Skin of body (tissue), 2 donors: ENCODE results near the gene PCSK1. TPM values are rescaled to one million over a fixed set of nuclear protein-coding genes. Genes with fewer than 3 reads are reported as not detected.
"Not testable (repeated sequence)": the region's sequence is repeated elsewhere in the genome, so short reads cannot be mapped to it uniquely, and the experiment has no call there.

Experiments used
- DNase-seq: peaks from one replicate; lab custom pipeline; 2025; lab: John Stamatoyannopoulos, UW
- total RNA-seq: library from RNA; depleted of rRNA; stranded (reverse); fragments of >200 nt; gene quantifications from one replicate; pipeline ENCODE4 v1.2.3, GENCODE V29; 2014

The PCSK1 gene
- total RNA-seq, 1 donor from 2014 or later = under 0.01 TPM

DNA sequence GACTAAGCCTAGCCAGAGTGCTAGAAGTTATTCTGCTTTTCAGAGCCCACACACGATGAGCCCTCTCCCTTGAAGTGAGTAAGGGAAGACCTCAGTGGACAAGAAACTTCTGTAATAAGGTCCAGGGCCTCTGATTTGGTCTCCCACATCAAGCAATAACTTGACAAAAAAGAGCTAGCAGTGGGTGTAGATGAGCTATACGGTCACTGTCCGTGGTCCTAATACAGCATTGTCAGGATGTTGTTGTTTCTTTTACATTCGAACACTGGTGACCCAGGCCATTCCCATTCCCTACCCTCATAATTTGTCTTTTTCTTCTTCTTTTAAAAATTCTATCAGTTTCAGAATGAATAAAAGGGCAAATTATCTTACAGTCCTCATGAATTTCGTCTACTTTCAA lies 5.2 kb downstream of the PCSK1 start:
- DNase-seq = no peak

DNA sequence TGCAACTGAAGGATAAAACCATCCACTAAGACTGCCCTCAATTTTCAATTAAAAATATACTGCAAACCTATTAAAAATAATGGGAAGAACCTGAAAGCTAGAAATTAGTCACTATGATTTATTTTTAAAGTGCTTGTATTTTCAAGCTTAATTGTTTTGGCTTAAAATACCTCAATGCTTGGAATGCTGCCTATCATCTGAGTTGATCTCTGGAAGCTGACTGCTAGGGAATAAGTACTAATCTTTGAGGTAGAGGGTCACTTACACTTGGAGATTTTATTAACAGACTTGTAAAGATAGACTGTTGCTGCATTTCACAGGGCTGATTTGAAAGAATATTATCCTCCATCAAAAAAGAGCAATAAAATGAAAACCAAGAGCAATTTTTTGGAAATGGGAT lies 6.2 kb downstream of the PCSK1 start:
- DNase-seq = no peak

DNA sequence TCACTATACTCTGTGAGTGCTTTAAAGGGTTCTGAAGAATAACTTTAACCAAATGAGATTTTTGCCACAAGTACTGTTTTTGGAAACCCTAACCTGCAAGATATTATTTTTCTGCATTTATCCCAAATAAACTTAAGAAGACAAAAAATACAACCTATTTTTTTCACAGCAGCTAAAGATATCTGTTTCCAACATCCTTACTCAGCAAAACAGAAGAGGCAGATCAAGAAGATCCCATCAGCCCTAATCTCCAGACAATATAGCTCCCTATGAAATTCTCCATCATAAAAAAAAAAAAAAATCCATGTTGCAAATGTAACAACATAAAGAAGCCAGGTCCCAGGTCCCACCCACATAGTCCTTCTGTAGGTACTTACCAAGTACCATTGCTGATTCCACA lies 7.6 kb downstream of the PCSK1 start:
- DNase-seq = no peak

DNA sequence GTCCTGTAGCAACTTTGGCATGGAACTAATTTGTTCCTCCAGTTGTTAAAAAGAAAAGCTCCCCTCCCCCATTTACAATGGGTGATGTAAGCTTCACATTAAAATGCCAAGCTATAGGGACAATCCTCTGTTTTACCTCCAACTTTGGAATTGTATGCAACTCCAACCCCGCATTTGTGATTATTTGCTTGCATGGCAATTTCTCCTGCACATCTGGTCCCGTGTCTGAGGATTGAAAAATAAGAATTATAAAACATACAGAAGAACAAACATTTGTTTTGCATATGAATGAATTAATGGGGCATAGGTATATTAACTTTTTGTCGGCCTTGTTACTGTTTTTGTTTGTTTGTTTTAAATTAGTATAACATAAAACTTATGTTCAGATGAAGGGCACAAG lies 17.2 kb downstream of the PCSK1 start:
- DNase-seq = no peak

DNA sequence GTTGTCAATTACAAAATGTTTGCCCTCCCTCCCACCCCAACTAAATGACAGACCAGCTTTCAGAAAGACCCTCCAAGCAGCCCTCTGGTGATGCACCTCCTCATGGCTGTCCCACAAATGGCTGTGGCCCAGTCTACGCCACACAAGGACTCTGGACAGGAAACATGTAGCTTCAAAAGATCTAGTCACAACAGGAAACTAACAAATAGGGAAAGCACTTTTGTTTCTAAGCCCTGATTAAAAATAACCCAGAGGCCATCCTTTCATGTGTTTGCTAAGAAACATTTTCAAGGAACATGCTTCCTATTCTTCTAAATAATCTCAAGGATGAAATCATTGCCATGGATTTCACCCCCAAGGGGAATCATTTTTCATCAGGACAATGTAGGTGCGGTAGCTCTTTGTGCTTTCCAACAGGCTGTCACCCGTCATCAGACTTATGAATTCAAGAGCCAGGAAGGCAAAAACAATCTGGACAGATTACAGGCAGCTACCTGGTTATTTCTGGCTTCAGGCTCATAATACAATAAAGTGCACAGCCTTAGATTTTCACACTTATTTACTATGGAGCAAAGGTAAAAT lies 20.1 kb downstream of the PCSK1 start:
- no peak for DNase-seq

DNA sequence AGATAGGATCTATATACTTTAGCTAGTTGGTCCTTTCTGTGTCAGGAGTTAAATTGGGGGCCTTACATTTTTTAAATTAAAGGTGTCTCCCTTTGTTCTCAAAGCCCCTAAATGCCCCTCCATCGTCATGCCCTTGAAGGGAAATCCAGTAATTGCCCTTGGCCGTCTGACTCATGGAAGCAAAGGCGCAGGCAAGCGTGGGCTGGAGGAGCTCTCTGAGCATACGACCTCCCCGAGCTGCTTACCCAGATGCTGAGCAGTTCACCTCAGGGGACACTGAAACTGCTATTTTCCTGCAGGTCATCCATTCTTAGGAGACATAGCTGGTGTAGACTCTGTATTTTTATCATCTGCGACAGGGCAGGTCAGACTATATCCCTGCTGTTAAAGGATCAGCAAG lies 23.0 kb downstream of the PCSK1 start:
- DNase-seq = no peak

DNA sequence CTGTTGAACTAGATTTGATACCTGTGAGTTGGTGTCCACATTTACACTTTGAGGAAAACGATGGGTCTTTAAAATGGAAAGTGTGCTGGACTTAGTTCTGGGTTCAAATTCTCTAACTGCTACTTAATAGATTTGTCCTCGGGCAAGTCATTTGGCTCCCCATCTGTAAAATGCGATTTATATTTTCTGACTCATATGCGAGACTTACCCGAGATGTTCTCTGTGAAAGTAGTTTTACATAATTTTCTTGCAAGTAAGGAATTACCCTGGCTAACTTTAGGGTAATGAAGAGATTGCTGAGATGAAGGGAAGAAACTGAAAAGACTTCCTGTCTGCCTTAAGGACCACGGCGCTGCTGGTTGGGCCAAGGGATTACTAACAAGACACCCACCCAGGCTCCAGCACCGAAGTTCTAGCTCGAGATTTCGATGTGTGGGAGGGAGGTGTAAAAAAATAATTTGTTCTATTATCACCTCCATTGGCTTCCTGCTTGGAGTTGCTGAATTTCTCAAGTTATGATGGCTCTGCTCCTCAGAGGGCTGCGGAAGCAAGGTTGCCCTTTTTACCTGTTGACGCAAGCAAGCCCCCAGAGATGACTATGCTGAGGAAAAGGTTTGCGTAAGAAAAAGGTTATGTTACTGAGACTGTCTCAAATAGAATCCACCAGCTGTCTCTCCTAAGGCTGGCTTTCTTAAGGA lies 24.1 kb downstream of the PCSK1 start:
- DNase-seq = no peak

DNA sequence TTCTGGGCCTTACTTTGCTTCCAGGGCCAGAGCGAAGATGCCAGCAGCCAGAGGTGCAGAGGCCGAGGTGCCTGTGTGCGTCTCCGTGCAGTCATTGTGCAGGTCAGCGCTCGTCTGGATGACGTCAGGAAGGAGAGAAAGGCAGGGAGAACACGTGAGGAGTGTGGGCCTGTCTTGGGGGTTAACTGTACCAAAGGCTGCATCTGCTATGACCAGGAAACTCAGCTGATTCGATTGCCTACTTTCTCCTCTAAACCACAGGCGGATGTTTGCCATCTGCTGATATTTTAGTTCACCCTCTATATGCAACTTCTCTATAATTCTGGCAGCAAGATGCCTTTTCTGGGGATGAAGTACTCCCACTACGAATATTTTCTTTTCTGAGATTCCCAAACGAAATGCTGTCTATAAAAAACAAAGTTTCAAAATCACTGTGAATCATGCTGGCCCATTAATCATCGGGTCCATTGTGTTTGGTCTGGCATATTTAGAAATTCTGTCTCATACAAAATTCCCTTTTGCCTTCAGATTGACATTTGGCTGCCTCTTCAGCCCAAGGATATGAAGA lies 24.8 kb downstream of the PCSK1 start:
- DNase-seq = no peak

DNA sequence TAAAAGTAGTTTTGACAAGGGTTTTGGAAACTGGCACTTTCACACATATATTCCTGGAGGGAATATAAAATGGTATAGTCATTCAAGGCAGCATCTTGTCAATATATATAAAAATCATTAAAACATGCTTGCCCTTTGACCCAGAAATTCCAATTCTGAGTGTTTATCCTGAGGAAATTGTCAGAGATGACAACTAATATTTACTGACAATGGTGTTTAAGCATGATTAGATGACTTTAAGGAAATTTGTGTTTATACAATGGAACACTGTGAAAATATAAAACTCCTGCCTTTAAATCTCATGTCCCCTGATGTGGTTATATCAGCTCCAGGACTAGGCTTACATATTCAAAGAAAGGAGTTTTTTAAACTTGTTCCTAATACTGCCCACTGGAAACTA lies 25.6 kb downstream of the PCSK1 start:
- DNase-seq = no peak

DNA sequence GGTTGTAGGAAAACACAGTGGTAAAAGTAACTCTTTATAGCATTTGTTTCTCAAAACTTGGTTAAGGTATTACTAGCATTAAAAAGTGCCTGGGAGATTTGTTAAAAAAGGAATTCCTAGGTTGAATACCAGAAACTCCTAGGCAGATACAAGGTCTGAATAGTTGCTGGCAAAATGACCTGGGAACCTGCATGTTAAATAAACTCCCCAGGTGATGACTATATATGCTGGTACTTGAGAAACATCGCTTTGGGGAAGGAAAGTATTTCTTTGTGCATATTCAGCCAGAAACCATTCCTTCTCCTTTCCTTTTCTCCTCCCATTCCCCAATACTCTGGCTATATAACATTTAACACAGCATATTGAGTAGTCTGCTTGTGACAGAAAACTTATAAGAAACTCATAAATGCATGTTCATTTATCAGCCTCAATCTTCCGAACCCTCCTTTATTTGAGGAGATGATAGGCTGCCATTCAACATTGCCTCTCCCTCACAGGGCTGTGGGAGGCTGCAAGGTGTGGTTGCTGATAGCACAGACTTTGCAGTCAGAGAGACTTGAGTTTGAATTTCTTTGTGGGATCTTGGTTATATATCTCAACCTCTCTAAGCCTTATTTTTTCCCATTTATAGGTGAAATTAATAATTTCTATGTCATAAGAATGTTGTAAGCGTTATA lies 28.7 kb downstream of the PCSK1 start:
- no peak for DNase-seq

DNA sequence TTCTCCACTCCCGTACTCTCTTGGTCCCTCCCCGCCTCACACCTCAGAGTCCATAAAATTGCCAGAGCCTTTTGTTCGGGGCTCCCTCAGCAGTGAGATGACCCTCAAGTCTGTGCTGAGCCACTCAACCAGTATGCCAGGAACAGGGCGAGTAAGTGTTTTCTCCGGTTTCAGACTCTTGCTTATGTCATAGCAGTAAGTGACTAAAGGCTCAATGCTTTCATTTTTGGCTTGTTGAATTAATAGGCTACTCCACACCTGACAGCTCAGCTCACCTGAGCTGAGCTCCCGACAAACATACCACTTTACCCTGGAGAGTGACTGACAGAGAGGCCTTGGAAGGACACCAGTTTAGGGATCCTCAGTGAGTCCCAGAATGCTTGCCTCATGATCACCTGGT lies 30.5 kb downstream of the PCSK1 start:
- no peak for DNase-seq

DNA sequence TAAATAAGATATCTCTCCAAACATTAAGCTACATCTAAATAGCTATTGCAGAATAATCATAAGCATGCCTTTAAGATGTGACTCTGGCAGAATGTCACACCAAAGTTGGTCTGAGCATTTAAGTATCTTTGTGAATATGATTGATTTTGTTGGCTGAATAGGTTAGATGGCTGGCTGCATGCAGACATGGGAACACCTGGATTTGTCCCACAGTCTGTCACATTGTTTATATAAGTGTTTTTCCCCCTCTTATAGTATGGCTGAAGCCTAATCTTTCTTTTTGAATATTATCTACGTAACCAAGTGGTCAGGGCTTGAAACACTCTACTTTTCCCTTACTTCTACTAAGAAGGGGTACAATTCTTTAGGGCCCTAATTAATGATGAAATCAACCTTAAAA lies 36.2 kb downstream of the PCSK1 start:
- no peak for DNase-seq

DNA sequence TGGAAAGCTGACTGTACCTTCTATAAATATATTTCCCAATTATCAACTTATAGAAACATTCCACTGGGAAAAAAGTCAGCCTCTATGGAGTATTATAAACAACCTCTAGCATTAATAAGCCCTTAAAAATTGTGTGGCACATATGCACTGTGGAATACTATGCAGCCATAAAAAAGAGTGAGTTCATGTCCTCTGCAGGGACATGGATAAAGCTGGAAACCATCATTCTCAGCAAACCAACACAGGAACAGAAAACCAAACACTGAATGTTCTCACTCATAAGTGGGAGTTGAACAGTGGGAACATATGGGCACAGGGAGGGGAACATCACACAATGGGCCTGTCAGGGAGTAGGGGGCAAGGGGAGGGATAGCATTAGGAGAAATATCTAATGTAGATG lies 37.8 kb downstream of the PCSK1 start:
- DNase-seq = not testable (repeated sequence)

DNA sequence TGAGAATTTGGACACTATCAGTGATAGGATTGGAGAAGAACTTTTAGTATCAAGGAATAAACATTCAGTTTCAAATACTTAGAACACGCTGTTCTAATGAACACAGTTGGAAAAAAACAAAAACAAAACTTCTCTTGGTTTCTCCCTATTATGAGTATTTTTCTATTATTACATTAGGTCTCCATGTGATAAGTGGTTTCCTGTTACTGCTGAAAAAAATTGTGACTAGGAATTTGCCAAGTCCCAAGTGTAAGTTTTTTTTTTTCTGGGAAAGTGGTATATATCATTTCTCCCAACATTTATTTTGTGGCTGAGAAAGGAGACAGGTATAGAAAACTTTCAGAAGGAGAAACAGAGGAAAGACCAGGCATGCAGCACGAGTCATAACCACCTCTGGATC lies 41.1 kb downstream of the PCSK1 start:
- DNase-seq = no peak

DNA sequence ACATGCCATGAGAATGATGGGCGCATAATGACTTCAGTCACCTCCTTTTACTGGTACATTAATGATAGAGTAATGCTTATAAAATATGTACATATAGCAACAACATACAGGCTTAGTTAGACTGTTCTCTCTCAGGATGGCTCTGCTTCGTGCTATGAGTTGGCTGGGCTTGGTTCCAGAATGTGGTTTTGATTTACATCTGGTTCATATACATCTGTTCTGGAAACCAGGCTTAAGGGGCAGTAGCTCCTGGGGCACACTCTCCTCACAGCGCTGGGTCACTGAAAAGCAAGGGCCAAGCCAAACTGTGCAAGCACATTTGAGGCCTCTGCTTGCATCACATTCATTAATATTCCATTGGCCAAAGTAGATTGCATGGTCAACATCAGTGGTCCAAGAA lies 44.9 kb downstream of the PCSK1 start:
- no peak for DNase-seq

DNA sequence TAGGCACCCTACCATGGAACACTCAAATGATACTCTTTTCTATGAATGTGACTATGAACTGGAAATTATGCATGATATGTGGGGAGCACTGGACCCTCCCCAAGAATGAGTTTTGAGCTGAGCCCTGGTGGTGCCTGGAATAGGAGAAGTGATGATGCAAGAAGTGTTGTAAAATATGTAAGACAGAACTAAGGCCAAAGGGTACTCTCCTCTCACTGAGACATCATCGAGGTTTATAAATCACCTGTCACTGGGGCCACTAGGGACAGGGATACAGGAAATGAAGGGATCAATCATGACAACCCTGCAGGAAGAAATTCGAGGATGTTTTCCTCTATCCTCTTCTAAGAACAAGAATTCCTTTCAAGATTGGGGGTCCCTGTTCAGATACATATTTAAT lies 45.4 kb downstream of the PCSK1 start:
- DNase-seq = no peak

DNA sequence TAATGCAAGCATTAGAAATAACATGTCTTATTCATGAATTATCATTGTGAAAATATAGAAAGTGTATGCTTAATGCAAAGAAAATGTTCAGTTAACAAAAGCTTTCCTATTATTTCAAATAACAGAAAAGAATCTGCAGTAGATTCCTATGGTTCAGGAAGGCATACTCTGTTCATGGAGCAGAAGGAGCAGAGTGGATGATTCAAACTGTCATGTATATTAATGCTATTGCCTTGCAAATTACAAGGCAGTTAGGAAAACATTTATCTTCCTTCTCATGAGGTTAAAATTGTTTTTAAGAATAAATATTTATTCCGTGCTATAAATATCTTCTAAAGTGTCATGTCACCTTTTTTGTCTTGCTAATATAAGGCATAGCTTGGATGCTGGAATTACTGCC lies 47.5 kb downstream of the PCSK1 start:
- DNase-seq = no peak

DNA sequence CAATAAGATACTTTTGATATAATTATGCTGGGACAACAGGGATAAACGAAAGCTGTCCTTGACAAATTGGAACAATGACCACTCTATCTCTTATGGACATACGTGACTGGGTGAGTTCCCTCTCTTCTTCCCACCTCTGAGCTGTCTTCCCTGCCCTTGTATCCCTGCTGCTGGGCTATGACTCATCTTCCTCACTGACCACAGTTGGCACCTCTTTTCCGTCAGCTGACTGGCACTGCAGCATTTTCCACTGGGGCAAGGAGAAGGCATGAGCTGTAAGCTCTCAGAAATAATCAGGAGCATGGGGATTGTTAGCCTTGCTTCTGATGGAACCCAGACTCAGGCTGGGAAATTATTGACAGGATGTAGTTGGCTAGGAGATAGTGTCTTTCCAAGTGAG lies 48.7 kb downstream of the PCSK1 start:
- no peak for DNase-seq

DNA sequence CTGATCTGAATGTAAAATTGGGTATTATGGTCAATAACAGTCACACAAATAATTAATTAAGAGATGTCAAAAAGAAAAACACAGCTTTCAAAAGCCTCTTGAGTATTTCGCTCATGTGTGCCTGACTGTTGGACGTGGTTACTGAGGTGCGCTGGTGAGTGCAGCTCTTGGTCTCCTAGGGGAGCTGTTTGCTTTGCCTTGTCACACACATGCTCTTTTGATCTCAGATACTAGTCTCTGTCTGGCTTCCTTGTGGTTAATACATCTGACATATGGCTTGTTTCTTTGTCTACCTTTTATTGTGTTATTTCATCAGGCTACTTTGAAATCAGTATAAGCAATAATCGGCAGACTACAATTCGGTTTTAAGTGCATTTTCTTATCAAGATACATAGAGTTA lies 51.5 kb downstream of the PCSK1 start:
- no peak for DNase-seq

DNA sequence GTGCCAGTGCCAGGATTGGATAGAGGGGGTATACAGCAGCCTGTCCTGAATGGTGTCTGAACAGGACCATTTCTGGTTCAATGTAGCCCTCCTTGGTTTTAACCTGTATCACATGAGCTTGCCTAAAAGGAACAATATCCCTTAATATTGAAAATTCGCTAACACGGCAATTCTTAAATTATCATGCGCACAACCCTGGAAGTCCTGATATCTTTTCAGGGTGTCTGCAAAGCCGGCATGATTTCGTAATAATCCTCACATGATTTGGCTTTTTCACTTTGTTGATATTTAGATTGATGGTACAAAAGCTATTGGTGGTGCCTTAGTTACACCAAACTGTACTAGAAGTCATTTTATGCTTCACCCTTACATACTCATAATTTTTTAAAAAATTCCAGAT lies 53.2 kb downstream of the PCSK1 start:
- no peak for DNase-seq

DNA sequence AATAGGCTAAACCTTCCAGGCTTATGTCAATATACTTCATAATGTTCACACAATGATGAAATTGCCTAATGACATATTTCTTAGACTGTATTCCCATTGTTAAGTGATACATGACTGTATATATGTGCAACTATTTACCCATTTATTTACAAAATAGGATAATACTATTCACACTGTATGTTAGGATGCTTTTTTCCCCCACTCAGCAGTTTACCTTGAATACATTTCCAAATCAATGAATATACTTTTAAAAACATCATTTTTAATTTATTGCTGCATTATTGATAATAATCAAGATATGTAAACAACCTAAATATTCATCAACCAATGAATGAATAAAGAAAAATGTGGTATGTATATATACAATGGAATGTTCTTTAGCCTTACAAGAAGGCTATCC lies 55.5 kb downstream of the PCSK1 start:
- no peak for DNase-seq

DNA sequence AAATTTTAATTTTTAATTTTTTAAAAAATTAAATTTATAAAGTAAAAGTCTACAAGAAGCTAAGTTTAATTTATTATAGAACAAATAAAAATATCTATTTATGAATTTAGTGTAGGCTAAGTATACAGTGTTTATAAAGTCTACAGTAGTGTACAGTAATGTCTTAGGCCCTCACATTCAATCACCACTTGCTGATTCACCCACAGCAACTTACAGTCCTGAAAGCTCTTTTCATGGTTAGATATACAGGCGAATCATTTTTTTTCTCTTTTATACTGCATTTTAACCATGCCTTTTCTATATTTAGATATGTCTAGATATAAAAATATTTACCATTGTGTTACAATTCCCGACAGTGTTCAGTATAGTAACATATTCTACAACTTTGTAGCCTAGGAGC lies 55.9 kb downstream of the PCSK1 start:
- no peak for DNase-seq

DNA sequence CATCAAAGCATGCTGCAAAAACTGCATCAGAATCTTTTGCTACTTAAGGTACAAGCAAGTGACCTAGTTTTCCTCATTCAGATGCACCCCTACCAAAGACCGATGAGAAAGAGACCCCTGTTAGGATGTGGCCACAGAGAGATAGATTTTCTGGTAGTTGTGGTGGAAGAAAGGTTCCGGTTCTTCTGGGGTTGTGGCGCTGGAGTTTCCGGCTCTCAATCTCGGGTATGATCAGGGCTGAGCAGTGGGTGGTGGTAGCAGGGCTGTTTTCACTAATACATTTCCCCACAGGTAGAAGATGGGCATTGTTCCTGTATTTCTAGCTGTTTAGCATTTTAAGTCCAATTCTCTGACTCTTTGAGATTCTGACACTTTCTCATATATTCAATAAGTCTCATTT lies 58.4 kb downstream of the PCSK1 start:
- DNase-seq = no peak
